Spleen (tissue), 11 donors: ENCODE data around the gene DBNDD1. TPM values are rescaled to one million over a fixed set of nuclear protein-coding genes. Genes with fewer than 3 reads are reported as not detected.

Experiments
- DNase-seq: peaks from one replicate; pipeline ENCODE4 v3.0.0-alpha.2; 2020
- H3K27ac ChIP-seq, 8 donors: fragments of 200-600 bp; sonication (generic) in 7 of 8; 1 replicate in 4 of 8; 2 replicates in 4 of 8; pipeline versions ENCODE4 v1.5.0 to v1.8.0; 2016 to 2021; ENCODE audit warnings: inconsistent platforms in 4 of 8, mild to moderate bottlenecking in 4 of 8, moderate library complexity in 1 of 8
- H3K27me3 ChIP-seq, 7 donors: fragments of 200-600 bp; sonication (generic) in 6 of 7; replicated peaks in 1 of 7; 1 replicate in 4 of 7; 2 replicates in 3 of 7; pipeline versions ENCODE4 v1.5.0 to v1.8.0; 2016 to 2021; ENCODE audit warnings: inconsistent platforms in 3 of 7, mild to moderate bottlenecking in 1 of 7
- H3K36me3 ChIP-seq, 6 donors: fragments of 200-600 bp; sonication (generic) in 5 of 6; 1 replicate in 4 of 6; 2 replicates in 2 of 6; pipeline versions ENCODE4 v1.5.0 to v1.8.0; 2016 to 2021; ENCODE audit warnings: inconsistent platforms in 2 of 6
- H3K4me1 ChIP-seq, 6 donors: fragments of 200-600 bp; sonication (generic) in 5 of 6; 1 replicate in 3 of 6; 2 replicates in 3 of 6; pipeline versions ENCODE4 v1.5.0 to v1.8.0; 2016 to 2021; ENCODE audit warnings: inconsistent platforms in 3 of 6
- H3K4me3 ChIP-seq, 8 donors: fragments of 200-600 bp; sonication (generic) in 7 of 8; 1 replicate in 4 of 8; 2 replicates in 4 of 8; pipeline versions ENCODE4 v1.5.0 to v1.8.0; 2016 to 2021; ENCODE audit warnings: inconsistent platforms in 4 of 8, mild to moderate bottlenecking in 4 of 8, moderate library complexity in 2 of 8
- H3K9me3 ChIP-seq, 8 donors: fragments of 200-600 bp; sonication (generic) in 7 of 8; 1 replicate in 4 of 8; 2 replicates in 4 of 8; pipeline versions ENCODE4 v1.5.0 to v1.8.0; 2016 to 2021; ENCODE audit warnings: inconsistent platforms in 4 of 8
- CTCF ChIP-seq, 11 experiments: fragments of 200-600 bp in 7 of 11; fragments of 450-650 bp in 4 of 11; sonication (generic) in 4 of 11; IDR thresholded peaks in 8 of 11; conservative IDR thresholded peaks in 3 of 11; 1 replicate in 7 of 11; 2 replicates in 4 of 11; pipeline versions ENCODE4 v1.4.0 to v1.8.0; 2016 to 2021; ENCODE audit warnings: antibody characterized with exemption in 11 of 11, inconsistent platforms in 4 of 11, mild to moderate bottlenecking in 1 of 11
- POLR2A ChIP-seq, 3 donors: fragments of 450-650 bp; IDR thresholded peaks; one replicate each; pipeline ENCODE4 v1.5.1; 2017; ENCODE audit warnings: antibody characterized with exemption in 3 of 3, mild to moderate bottlenecking in 1 of 3
- POLR2AphosphoS5 ChIP-seq, 3 donors: sonication (generic); formaldehyde crosslinking; IDR thresholded peaks; one replicate each; pipeline ENCODE4 v1.5.1; 2017; ENCODE audit warnings: antibody characterized with exemption in 3 of 3
- WGBS, 5 donors: extraction: QIAGEN DNeasy Blood & Tissue Kit in 3 of 5; methylation state at CpG; one replicate each; pipeline versions ENCODE4 v1.1.5 to v1.1.7; 2013 to 2018; 5-methylcytosine and 5-hydroxymethylcytosine counted together
- intact Hi-C: fragments of 100-400 bp; cut with DNase I; formaldehyde crosslinking; loops from one replicate; pipeline ENCODE4 v1.15.0; 2023; ENCODE audit warnings: low total_unique reads
- polyA plus RNA-seq, 3 donors: library from polyadenylated mRNA; stranded (reverse); fragments of 200-250 nt; gene quantifications; one replicate each; pipeline ENCODE4 v1.2.1, GENCODE V29; 2013
- total RNA-seq, 7 donors: library from RNA; depleted of rRNA in 3 of 7; stranded (reverse); fragments of >200 nt in 3 of 7; fragmentation: NEBNext Ultra II Directional in 4 of 7; extraction: Animal tissue kit (Norgen Biotek cat#: 25700) in 4 of 7; gene quantifications; one replicate each; pipeline versions ENCODE4 v1.1.0 to v1.2.1, GENCODE V29; 2016 to 2021
- donor health status: healthy with polysubstance abuse.
- donor health status: DM: no; HTN: no; CAD: no; lungs with moderate emphysema.
- donor health status: DM: no; HTN: no; CAD: no.
- donor health status: Bipolar disorder and iron deficiency.
- donor health status: healthy.
- donor health status: DM: no; HTN: no; CAD: no.
- donor health status: DM: yes; HTN: yes; CAD: no.

Gene DBNDD1
- total and polyA plus RNA-seq, 10 donors: 0.66 to 3.7 (median 1.7) TPM

- no peak for DNase-seq
- peaks cover 10 to 55% (median 41%) of the 10 kb centered on the region in 6 donors for H3K4me1 ChIP-seq
- no peak for TF ChIP-seq POLR2A (IDR thresholded peaks at IDR 0.05)
- no peak for TF ChIP-seq CTCF (IDR thresholded peaks at IDR 0.05 in 8 of 11, conservative IDR thresholded peaks at IDR 0.05 in 3 of 11)
- no peak for TF ChIP-seq POLR2AphosphoS5 (IDR thresholded peaks at IDR 0.05)
- intact Hi-C loops: no loop called here
- H3K36me3 ChIP-seq: no peaks in the 10 kb centered on the region
- H3K27ac ChIP-seq: no peak overlapping the region
- 84 to 92% (median 87%) methylated on average over 9 of the region's 9 CpGs for WGBS, 5 donors
- peaks cover 0 to 45% (median 14%) of the 10 kb centered on the region in 7 donors for H3K27me3 ChIP-seq
- H3K4me3 ChIP-seq: peak overlapping the region in 3 of 8 donors; percentile 41 to 78 (median 62)
- no peaks in the 10 kb centered on the region for H3K9me3 ChIP-seq
Measured at GRCh38 chr16:90020260-90020837, 1.1 kb upstream of the DBNDD1 start.

- peaks cover 0 to 45% (median 14%) of the 10 kb centered on the region in 7 donors for H3K27me3 ChIP-seq
- H3K27ac ChIP-seq: no peak overlapping the region
- peak; percentile 84 for DNase-seq
- intact Hi-C loops: no loop called here
- 4 to 8% (median 6%) methylated on average over 7 to 57 of the region's 57 CpGs for WGBS, 5 donors
- peak overlapping the region; percentile 16 to 78 (median 45) for H3K4me3 ChIP-seq
- H3K4me1 ChIP-seq: peaks cover 10 to 55% (median 41%) of the 10 kb centered on the region in 6 donors
- no peaks in the 10 kb centered on the region for H3K36me3 ChIP-seq
- TF ChIP-seq CTCF (IDR thresholded peaks at IDR 0.05 in 8 of 11, conservative IDR thresholded peaks at IDR 0.05 in 3 of 11): peak in 5 of 11 experiments; percentile 22 to 58 (median 43)
- no peak for TF ChIP-seq POLR2A (IDR thresholded peaks at IDR 0.05)
- H3K9me3 ChIP-seq: no peaks in the 10 kb centered on the region
Measured at GRCh38 chr16:90019543-90020259, 445 bp upstream of the DBNDD1 start.

GRCh38 chr16:90018297-90018651 lies 982 bp downstream of the DBNDD1 start:
- WGBS, 5 donors: 51 to 76% (median 56%) methylated on average over 3 to 7 of the region's 7 CpGs
- peaks cover 0 to 47% (median 14%) of the 10 kb centered on the region in 7 donors for H3K27me3 ChIP-seq
- H3K36me3 ChIP-seq: no peaks in the 10 kb centered on the region
- intact Hi-C loops: no loop called here
- TF ChIP-seq POLR2A (IDR thresholded peaks at IDR 0.05) (no peak), CTCF (IDR thresholded peaks at IDR 0.05 in 8 of 11, conservative IDR thresholded peaks at IDR 0.05 in 3 of 11) (no peak), POLR2AphosphoS5 (IDR thresholded peaks at IDR 0.05) (no peak)
- DNase-seq: no peak
- H3K4me1 ChIP-seq: peaks cover 7 to 57% (median 40%) of the 10 kb centered on the region in 6 donors
- no peak overlapping the region for H3K27ac ChIP-seq
- no peaks in the 10 kb centered on the region for H3K9me3 ChIP-seq
- peak overlapping the region in 5 of 8 donors; percentile 45 to 78 (median 57) for H3K4me3 ChIP-seq

- Histone ChIP-seq H3K27me3 (peaks cover 0 to 66% (median 18%) of the 10 kb centered on the region in 7 donors), H3K4me3 (no peak overlapping the region), H3K9me3 (no peaks in the 10 kb centered on the region), H3K4me1 (peaks cover 4 to 44% (median 25%) of the 10 kb centered on the region in 6 donors), H3K27ac (no peak overlapping the region), H3K36me3 (no peaks in the 10 kb centered on the region)
- no peak for DNase-seq
- TF ChIP-seq POLR2A (IDR thresholded peaks at IDR 0.05) (no peak), CTCF (IDR thresholded peaks at IDR 0.05 in 8 of 11, conservative IDR thresholded peaks at IDR 0.05 in 3 of 11) (no peak), POLR2AphosphoS5 (IDR thresholded peaks at IDR 0.05) (no peak)
- intact Hi-C loops: no loop called here
- 76 to 87% (median 79%) methylated on average over 9 to 11 of the region's 11 CpGs for WGBS, 5 donors
Measured at GRCh38 chr16:90016339-90016950, 2.8 kb downstream of the DBNDD1 start.
